Colonic mucosa (tissue), 4 donors: ENCODE results near the gene POLR1E. TPM values are rescaled to one million over a fixed set of nuclear protein-coding genes. Genes with fewer than 3 reads are reported as not detected.
A peak's percentile ranks its signal among the peaks of the same experiment; 100 is the strongest.

Experiments used
- DNase-seq: peaks from one replicate; pipeline ENCODE4 v3.0.0-alpha.2; 2020
- H3K27ac ChIP-seq: fragments of 200-600 bp; one replicate; pipeline ENCODE4 v1.8.0; 2021
- H3K27me3 ChIP-seq: fragments of 200-600 bp; one replicate; pipeline ENCODE4 v1.8.0; 2021
- H3K36me3 ChIP-seq: fragments of 200-600 bp; one replicate; pipeline ENCODE4 v1.8.0; 2021
- H3K4me1 ChIP-seq: fragments of 200-600 bp; one replicate; pipeline ENCODE4 v1.8.0; 2021; ENCODE audit warnings: mild to moderate bottlenecking
- H3K4me3 ChIP-seq: fragments of 200-600 bp; one replicate; pipeline ENCODE4 v1.8.0; 2021
- H3K9ac ChIP-seq, 2 donors: one replicate each; pipeline ENCODE4 v1.7.0; 2013; ENCODE audit warnings: control low read depth in 2 of 2, low read depth in 2 of 2, low read length in 2 of 2
- H3K9me3 ChIP-seq: fragments of 200-600 bp; one replicate; pipeline ENCODE4 v1.8.0; 2021
- intact Hi-C: fragments of 100-400 bp; cut with DNase I; formaldehyde crosslinking; loops from one replicate; pipeline ENCODE4 v1.14.1; 2022
- total RNA-seq, 2 donors: library from RNA; stranded (reverse); fragmentation: NEBNext Ultra II Directional in 1 of 2; extraction: Animal tissue kit (Norgen Biotek cat#: 25700) in 1 of 2; gene quantifications; one replicate each; pipeline ENCODE4 v1.2.1, GENCODE V29; 2021
- TF ChIP-seq, protein P1 (sequence below): fragments of 200-600 bp; IDR thresholded peaks from one replicate; pipeline ENCODE4 v1.8.0; 2022; ENCODE audit warnings: antibody characterized with exemption, mild to moderate bottlenecking
- donor health status: healthy.
- donor health status: DM: no; HTN: no; CAD: no.
- donor health status: DM: no; HTN: no; CAD: no.

POLR1E gene
- total RNA-seq, 2 donors from 2014 or later = 10.8 to 19.3 TPM

DNA sequence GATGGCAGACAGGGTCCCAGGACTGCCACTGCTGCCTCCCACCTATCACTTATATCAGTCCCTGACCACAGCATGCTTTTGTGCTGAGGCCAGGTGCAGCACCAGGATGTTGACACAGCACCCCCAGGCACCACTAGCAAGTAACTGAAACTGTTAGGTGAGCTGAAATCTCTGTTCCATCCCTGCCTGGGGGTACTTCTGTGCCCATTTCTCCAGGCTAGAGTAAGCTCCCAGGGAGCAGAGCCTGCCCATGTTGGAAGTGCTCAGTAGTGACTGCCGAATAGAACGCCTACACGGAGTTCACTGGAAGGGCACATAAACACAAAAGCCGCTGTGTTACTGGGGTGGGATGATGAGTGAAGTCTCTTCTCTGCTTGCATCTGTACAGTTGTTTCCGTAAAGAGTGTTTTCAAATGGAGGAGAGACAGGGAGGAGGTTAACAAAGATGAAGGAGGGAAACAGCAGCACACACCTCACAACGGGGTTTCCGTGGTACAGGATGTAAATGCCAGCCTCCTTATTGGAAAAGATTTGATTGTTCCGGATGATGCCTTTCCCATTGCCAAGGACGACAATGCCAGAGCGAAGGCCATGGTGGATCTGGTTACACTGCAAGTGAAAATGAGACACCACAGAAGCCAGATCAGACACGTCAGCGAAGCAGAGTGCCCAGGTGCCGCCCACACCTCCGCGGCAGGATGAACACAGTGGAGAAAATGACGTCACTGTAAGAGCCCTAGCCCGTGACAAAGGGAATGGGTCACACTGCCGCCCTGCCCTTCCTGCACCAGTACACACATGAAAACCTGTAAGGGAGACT, 43.1 kb downstream of the POLR1E start:
- H3K27me3 ChIP-seq = no peaks in the 10 kb centered on the region
- intact Hi-C loops = no loop called here
- no peak overlapping the region for H3K4me3 ChIP-seq
- DNase-seq = peak; percentile 19
- TF ChIP-seq, protein P1, sequence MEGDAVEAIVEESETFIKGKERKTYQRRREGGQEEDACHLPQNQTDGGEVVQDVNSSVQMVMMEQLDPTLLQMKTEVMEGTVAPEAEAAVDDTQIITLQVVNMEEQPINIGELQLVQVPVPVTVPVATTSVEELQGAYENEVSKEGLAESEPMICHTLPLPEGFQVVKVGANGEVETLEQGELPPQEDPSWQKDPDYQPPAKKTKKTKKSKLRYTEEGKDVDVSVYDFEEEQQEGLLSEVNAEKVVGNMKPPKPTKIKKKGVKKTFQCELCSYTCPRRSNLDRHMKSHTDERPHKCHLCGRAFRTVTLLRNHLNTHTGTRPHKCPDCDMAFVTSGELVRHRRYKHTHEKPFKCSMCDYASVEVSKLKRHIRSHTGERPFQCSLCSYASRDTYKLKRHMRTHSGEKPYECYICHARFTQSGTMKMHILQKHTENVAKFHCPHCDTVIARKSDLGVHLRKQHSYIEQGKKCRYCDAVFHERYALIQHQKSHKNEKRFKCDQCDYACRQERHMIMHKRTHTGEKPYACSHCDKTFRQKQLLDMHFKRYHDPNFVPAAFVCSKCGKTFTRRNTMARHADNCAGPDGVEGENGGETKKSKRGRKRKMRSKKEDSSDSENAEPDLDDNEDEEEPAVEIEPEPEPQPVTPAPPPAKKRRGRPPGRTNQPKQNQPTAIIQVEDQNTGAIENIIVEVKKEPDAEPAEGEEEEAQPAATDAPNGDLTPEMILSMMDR = no peak
- no peak overlapping the region for H3K27ac ChIP-seq
- H3K4me1 ChIP-seq = no peaks in the 10 kb centered on the region
- no peak overlapping the region for H3K9ac ChIP-seq
- H3K9me3 ChIP-seq = no peaks in the 10 kb centered on the region
- no peaks in the 10 kb centered on the region for H3K36me3 ChIP-seq

GRCh38 chr9:37531699-37532098, 46.0 kb downstream of the POLR1E start:
- Histone ChIP-seq H3K9ac (peak overlapping the region in 1 of 2 donors; percentile 8), H3K4me3 (no peak overlapping the region), H3K27me3 (no peaks in the 10 kb centered on the region), H3K36me3 (no peaks in the 10 kb centered on the region), H3K4me1 (no peaks in the 10 kb centered on the region), H3K9me3 (no peaks in the 10 kb centered on the region), H3K27ac (peak overlapping the region; percentile 17)
- intact Hi-C loops = no loop called here
- TF ChIP-seq, protein P1 = no peak
- DNase-seq = no peak

GRCh38 chr9:37534412-37534811, 48.7 kb downstream of the POLR1E start:
- H3K27ac ChIP-seq = no peak overlapping the region

GRCh38 chr9:37534901-37535300, 49.2 kb downstream of the POLR1E start:
- Histone ChIP-seq H3K9ac (no peak overlapping the region), H3K4me3 (no peak overlapping the region), H3K9me3 (no peaks in the 10 kb centered on the region), H3K36me3 (no peaks in the 10 kb centered on the region), H3K27me3 (no peaks in the 10 kb centered on the region), H3K4me1 (no peaks in the 10 kb centered on the region), H3K27ac (no peak overlapping the region)
- intact Hi-C loops = no loop called here
- TF ChIP-seq, protein P1 = no peak
- no peak for DNase-seq

More at GRCh38 chr9:37534412-37534811, 48.7 kb downstream of the POLR1E start:
- Histone ChIP-seq H3K9me3 (no peaks in the 10 kb centered on the region), H3K36me3 (no peaks in the 10 kb centered on the region), H3K9ac (no peak overlapping the region), H3K4me1 (no peaks in the 10 kb centered on the region), H3K27me3 (no peaks in the 10 kb centered on the region), H3K4me3 (no peak overlapping the region)
- TF ChIP-seq, protein P1 = no peak
- intact Hi-C loops = no loop called here
- DNase-seq = no peak

DNA sequence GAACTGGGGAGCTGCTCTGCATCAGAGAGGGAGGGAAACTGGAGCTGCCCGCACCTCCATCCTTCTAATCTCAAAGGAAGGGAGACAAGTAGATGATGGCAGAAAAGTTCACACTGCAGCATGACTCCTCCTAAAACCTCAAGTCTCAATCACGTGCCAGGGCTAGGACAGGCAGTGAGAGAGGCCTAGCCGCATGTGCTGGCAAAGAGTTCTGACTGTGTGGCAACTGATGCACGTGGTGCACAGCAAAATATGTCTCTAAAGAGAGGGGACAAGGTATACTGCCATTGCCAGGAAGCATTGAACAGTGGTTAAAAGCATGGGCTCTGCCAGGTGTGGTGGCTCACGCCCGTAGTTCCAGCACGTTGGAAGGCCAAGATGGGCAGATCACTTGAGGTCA, 52.4 kb downstream of the POLR1E start:
- intact Hi-C loops = no loop called here
- no peaks in the 10 kb centered on the region for H3K36me3 ChIP-seq
- H3K9ac ChIP-seq = no peak overlapping the region
- no peaks in the 10 kb centered on the region for H3K27me3 ChIP-seq
- no peaks in the 10 kb centered on the region for H3K9me3 ChIP-seq
- no peak overlapping the region for H3K27ac ChIP-seq
- no peak for DNase-seq
- no peaks in the 10 kb centered on the region for H3K4me1 ChIP-seq
- no peak overlapping the region for H3K4me3 ChIP-seq
- TF ChIP-seq, protein P1 = no peak
